ENCODE data around the gene COL9A2.

Gene COL9A2

GRCh38 chr1:40256401-40257084, 60.5 kb downstream of the COL9A2 start:
- no peak for DNase-seq

GRCh38 chr1:40255231-40255630, 61.9 kb downstream of the COL9A2 start:
- DNase-seq: no peak

GRCh38 chr1:40252601-40253000, 64.5 kb downstream of the COL9A2 start:
- DNase-seq: no peak

- DNase-seq: no peak
Observed at GRCh38 chr1:40251456-40251855, 65.6 kb downstream of the COL9A2 start.
